GM23338 (cell line): ENCODE data around the gene CDK14. TPM values are rescaled to one million over a fixed set of nuclear protein-coding genes. Genes with fewer than 3 reads are reported as not detected.

Experiments
- ATAC-seq: fragments of 200-7000 bp; cut with Tn5 transposase; 3 replicates; pipeline ENCODE4 v1.9.1; 2020
- DNase-seq: peaks from one replicate; pipeline ENCODE4 v3.0.0-alpha.2; 2015; ENCODE audit warnings: low spot score
- H2AFZ ChIP-seq: fragments of 200-600 bp; sonication (generic); 2 replicates; pipeline ENCODE4 v1.8.0; 2016; ENCODE audit warnings: antibody characterized with exemption, mild to moderate bottlenecking, moderate library complexity
- H3F3A ChIP-seq: fragments of 200-600 bp; sonication (generic); replicated peaks from 2 replicates; pipeline ENCODE4 v1.8.0; 2017; ENCODE audit warnings: antibody characterized with exemption, mixed run types, low read depth
- H3K27ac ChIP-seq: fragments of 200-600 bp; sonication (generic); 2 replicates; pipeline ENCODE4 v1.6.1; 2016; ENCODE audit warnings: low read depth
- H3K27me3 ChIP-seq: fragments of 200-600 bp; sonication (generic); 2 replicates; pipeline ENCODE4 v1.8.0; 2016; ENCODE audit warnings: mild to moderate bottlenecking, mixed run types, moderate library complexity; ENCODE audit not compliant: insufficient read depth
- H3K36me3 ChIP-seq: fragments of 200-600 bp; sonication (generic); 2 replicates; pipeline ENCODE4 v1.8.0; 2016; ENCODE audit warnings: mild to moderate bottlenecking; ENCODE audit not compliant: insufficient read depth
- H3K4me1 ChIP-seq: fragments of 200-600 bp; sonication (generic); 2 replicates; pipeline ENCODE4 v1.8.0; 2016; ENCODE audit warnings: mild to moderate bottlenecking, moderate library complexity; ENCODE audit not compliant: insufficient read depth
- H3K4me2 ChIP-seq: fragments of 200-600 bp; sonication (generic); 2 replicates; pipeline ENCODE4 v1.7.1; 2017; ENCODE audit warnings: mixed run types
- H3K4me3 ChIP-seq: fragments of 200-600 bp; sonication (generic); 2 replicates; pipeline ENCODE4 v1.6.1; 2016; ENCODE audit warnings: mixed run types
- H3K79me2 ChIP-seq: fragments of 200-600 bp; sonication (generic); replicated peaks from 2 replicates; pipeline ENCODE4 v1.8.0; 2017; ENCODE audit warnings: mild to moderate bottlenecking; ENCODE audit not compliant: insufficient read depth
- H3K9me2 ChIP-seq: fragments of 200-600 bp; sonication (generic); 2 replicates; pipeline ENCODE4 v1.8.0; 2017; ENCODE audit not compliant: insufficient read depth
- H4K20me1 ChIP-seq: fragments of 200-600 bp; sonication (generic); replicated peaks from 2 replicates; pipeline ENCODE4 v1.8.0; 2017; ENCODE audit warnings: mild to moderate bottlenecking; ENCODE audit not compliant: insufficient read depth
- H3K27ac Mint-ChIP-seq: 2 replicates; pipeline ENCODE4 v1.8.0; 2020; ENCODE audit warnings: inconsistent platforms, mild to moderate bottlenecking, moderate library complexity, mixed read lengths
- H3K27me3 Mint-ChIP-seq: 3 replicates; pipeline ENCODE4 v1.8.0; 2022; ENCODE audit warnings: low read depth, mild to moderate bottlenecking, moderate library complexity, mixed read lengths, inconsistent platforms; ENCODE audit not compliant: insufficient read depth, poor library complexity
- H3K36me3 Mint-ChIP-seq: 3 replicates; pipeline ENCODE4 v1.8.0; 2021; ENCODE audit warnings: low read depth, mild to moderate bottlenecking, inconsistent platforms, moderate library complexity, mixed read lengths
- H3K4me1 Mint-ChIP-seq: 3 replicates; pipeline ENCODE4 v1.8.0; 2020; ENCODE audit warnings: mild to moderate bottlenecking, inconsistent platforms, mixed read lengths
- H3K4me3 Mint-ChIP-seq: 3 replicates; pipeline ENCODE4 v1.8.0; 2021; ENCODE audit warnings: moderate library complexity, mild to moderate bottlenecking, inconsistent platforms, mixed read lengths
- H3K9me3 Mint-ChIP-seq: 3 replicates; pipeline ENCODE4 v1.8.0; 2020; ENCODE audit warnings: moderate library complexity, mild to moderate bottlenecking, inconsistent platforms, mixed read lengths
- CREB1 ChIP-seq: fragments of 250-450 bp; sonication (Bioruptor Pico); IDR thresholded peaks from 2 replicates; pipeline ENCODE4 v1.5.0; 2020; ENCODE audit warnings: low read depth, mild to moderate bottlenecking, moderate library complexity
- CTCF ChIP-seq, 2 experiments: fragments of 200-600 bp in 1 of 2; sonication (generic) in 1 of 2; conservative IDR thresholded peaks; 2 replicates each; pipeline versions ENCODE4 v1.5.1 to v1.6.1; 2016 to 2017; ENCODE audit warnings: antibody characterized with exemption in 2 of 2, low read depth in 2 of 2, mild to moderate bottlenecking in 2 of 2, moderate library complexity in 1 of 2
- EZH2 ChIP-seq: fragments of 200-600 bp; sonication (generic); IDR thresholded peaks from one replicate; pipeline ENCODE4 v1.8.0; 2017; ENCODE audit warnings: antibody characterized with exemption, mild to moderate bottlenecking, low read depth; ENCODE audit not compliant: unreplicated experiment
- EZH2phosphoT487 ChIP-seq: fragments of 200-600 bp; sonication (generic); IDR thresholded peaks from one replicate; pipeline ENCODE4 v1.8.1; 2018; ENCODE audit warnings: antibody characterized with exemption; ENCODE audit not compliant: unreplicated experiment
- JUNB ChIP-seq: IDR thresholded peaks from one replicate; pipeline ENCODE4 v1.6.1; 2016; ENCODE audit warnings: antibody characterized with exemption; ENCODE audit not compliant: unreplicated experiment
- NANOG ChIP-seq: IDR thresholded peaks from 2 replicates; pipeline ENCODE4 v1.6.1; 2016; ENCODE audit warnings: antibody characterized with exemption, borderline replicate concordance
- POLR2AphosphoS5 ChIP-seq: IDR thresholded peaks from 2 replicates; pipeline ENCODE4 v1.6.1; 2016; ENCODE audit warnings: antibody characterized with exemption, low read depth
- STAT1 ChIP-seq: IDR thresholded peaks from one replicate; pipeline ENCODE4 v1.6.1; 2016; ENCODE audit warnings: antibody characterized with exemption; ENCODE audit not compliant: unreplicated experiment
- ZNF114 ChIP-seq: fragments of 250-450 bp; sonication (Bioruptor Pico); IDR thresholded peaks from 2 replicates; pipeline ENCODE4 v1.5.0; 2020; ENCODE audit warnings: mild to moderate bottlenecking, moderate library complexity
- ZNF331 ChIP-seq: fragments of 250-450 bp; sonication (Bioruptor Pico); IDR thresholded peaks from 2 replicates; pipeline ENCODE4 v1.5.0; 2020; ENCODE audit warnings: low read depth, mild to moderate bottlenecking, moderate library complexity
- polyA plus RNA-seq: library from polyadenylated mRNA; unstranded; fragments of >200 nt; fragmentation: Nextera tagmentation; extraction: Ambion mirVana; gene quantifications from 2 replicates; pipeline ENCODE4 v1.2.1, GENCODE V29; 2016
- total RNA-seq: library from RNA; depleted of rRNA; stranded (reverse); fragments of >200 nt; shearing (Covaris generic); gene quantifications from 2 replicates; pipeline ENCODE4 v1.2.3, GENCODE V29; 2014
- TF ChIP-seq, protein P1 (sequence below): IDR thresholded peaks from 2 replicates; pipeline ENCODE4 v1.6.1; 2016; ENCODE audit warnings: antibody characterized with exemption
- TF ChIP-seq, protein P2 (sequence below): fragments of 250-450 bp; sonication (Bioruptor Pico); IDR thresholded peaks from 2 replicates; pipeline ENCODE4 v1.5.0; 2020; ENCODE audit warnings: mild to moderate bottlenecking, moderate library complexity
- TF ChIP-seq, protein P3 (sequence below): IDR thresholded peaks from one replicate; pipeline ENCODE4 v1.6.1; 2018; ENCODE audit warnings: antibody characterized with exemption; ENCODE audit not compliant: unreplicated experiment

CDK14 gene
- total and polyA plus RNA-seq, 2 experiments from 2014 or later = 11.2 to 24.0 TPM

DNA sequence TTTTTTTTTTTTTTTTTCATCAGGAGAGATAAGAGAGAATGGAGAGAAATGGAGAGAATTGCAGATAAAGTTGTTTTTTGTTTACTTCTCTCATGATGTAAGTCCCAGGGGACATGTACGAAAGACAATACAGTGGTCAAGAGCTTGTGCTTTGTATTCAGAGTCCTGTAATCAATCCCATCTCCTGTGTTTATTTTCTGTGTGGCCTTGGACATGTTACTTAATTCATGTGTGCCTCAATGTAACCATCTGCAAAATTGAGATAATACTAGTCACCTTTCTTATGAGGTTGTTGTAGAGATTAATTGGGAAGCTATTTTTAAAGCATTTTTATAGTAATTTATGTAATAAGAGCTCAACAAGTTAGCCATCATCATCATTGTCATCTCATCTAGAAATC is 117.5 kb downstream of the CDK14 start:
- no peak for ATAC-seq
- Histone ChIP-seq H3F3A (no peaks in the 10 kb centered on the region), H3K27ac (no peak overlapping the region), H3K9me2 (no peaks in the 10 kb centered on the region), H3K4me1 (peaks cover 35% of the 10 kb centered on the region), H3K36me3 (no peaks in the 10 kb centered on the region; the same call in 1 of the 2 replicates), H2AFZ (no peak overlapping the region), H4K20me1 (no peaks in the 10 kb centered on the region), H3K27me3 (no peaks in the 10 kb centered on the region), H3K4me2 (no peak overlapping the region), H3K79me2 (peaks cover 40% of the 10 kb centered on the region), H3K4me3 (no peak overlapping the region)
- peaks cover 18% of the 10 kb centered on the region; the same call in 2 of the 3 replicates for H3K36me3 Mint-ChIP-seq
- no peak for DNase-seq
- H3K4me3 Mint-ChIP-seq = no peak overlapping the region
- H3K27me3 Mint-ChIP-seq = no peaks in the 10 kb centered on the region
- peaks cover 13% of the 10 kb centered on the region for H3K9me3 Mint-ChIP-seq
- TF ChIP-seq, protein P1, sequence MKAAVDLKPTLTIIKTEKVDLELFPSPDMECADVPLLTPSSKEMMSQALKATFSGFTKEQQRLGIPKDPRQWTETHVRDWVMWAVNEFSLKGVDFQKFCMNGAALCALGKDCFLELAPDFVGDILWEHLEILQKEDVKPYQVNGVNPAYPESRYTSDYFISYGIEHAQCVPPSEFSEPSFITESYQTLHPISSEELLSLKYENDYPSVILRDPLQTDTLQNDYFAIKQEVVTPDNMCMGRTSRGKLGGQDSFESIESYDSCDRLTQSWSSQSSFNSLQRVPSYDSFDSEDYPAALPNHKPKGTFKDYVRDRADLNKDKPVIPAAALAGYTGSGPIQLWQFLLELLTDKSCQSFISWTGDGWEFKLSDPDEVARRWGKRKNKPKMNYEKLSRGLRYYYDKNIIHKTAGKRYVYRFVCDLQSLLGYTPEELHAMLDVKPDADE = no peak
- TF ChIP-seq ZNF114 (CRISPR knock-in tag) = no peak
- TF ChIP-seq STAT1 = no peak
- TF ChIP-seq EZH2 = no peak
- TF ChIP-seq, protein P2, sequence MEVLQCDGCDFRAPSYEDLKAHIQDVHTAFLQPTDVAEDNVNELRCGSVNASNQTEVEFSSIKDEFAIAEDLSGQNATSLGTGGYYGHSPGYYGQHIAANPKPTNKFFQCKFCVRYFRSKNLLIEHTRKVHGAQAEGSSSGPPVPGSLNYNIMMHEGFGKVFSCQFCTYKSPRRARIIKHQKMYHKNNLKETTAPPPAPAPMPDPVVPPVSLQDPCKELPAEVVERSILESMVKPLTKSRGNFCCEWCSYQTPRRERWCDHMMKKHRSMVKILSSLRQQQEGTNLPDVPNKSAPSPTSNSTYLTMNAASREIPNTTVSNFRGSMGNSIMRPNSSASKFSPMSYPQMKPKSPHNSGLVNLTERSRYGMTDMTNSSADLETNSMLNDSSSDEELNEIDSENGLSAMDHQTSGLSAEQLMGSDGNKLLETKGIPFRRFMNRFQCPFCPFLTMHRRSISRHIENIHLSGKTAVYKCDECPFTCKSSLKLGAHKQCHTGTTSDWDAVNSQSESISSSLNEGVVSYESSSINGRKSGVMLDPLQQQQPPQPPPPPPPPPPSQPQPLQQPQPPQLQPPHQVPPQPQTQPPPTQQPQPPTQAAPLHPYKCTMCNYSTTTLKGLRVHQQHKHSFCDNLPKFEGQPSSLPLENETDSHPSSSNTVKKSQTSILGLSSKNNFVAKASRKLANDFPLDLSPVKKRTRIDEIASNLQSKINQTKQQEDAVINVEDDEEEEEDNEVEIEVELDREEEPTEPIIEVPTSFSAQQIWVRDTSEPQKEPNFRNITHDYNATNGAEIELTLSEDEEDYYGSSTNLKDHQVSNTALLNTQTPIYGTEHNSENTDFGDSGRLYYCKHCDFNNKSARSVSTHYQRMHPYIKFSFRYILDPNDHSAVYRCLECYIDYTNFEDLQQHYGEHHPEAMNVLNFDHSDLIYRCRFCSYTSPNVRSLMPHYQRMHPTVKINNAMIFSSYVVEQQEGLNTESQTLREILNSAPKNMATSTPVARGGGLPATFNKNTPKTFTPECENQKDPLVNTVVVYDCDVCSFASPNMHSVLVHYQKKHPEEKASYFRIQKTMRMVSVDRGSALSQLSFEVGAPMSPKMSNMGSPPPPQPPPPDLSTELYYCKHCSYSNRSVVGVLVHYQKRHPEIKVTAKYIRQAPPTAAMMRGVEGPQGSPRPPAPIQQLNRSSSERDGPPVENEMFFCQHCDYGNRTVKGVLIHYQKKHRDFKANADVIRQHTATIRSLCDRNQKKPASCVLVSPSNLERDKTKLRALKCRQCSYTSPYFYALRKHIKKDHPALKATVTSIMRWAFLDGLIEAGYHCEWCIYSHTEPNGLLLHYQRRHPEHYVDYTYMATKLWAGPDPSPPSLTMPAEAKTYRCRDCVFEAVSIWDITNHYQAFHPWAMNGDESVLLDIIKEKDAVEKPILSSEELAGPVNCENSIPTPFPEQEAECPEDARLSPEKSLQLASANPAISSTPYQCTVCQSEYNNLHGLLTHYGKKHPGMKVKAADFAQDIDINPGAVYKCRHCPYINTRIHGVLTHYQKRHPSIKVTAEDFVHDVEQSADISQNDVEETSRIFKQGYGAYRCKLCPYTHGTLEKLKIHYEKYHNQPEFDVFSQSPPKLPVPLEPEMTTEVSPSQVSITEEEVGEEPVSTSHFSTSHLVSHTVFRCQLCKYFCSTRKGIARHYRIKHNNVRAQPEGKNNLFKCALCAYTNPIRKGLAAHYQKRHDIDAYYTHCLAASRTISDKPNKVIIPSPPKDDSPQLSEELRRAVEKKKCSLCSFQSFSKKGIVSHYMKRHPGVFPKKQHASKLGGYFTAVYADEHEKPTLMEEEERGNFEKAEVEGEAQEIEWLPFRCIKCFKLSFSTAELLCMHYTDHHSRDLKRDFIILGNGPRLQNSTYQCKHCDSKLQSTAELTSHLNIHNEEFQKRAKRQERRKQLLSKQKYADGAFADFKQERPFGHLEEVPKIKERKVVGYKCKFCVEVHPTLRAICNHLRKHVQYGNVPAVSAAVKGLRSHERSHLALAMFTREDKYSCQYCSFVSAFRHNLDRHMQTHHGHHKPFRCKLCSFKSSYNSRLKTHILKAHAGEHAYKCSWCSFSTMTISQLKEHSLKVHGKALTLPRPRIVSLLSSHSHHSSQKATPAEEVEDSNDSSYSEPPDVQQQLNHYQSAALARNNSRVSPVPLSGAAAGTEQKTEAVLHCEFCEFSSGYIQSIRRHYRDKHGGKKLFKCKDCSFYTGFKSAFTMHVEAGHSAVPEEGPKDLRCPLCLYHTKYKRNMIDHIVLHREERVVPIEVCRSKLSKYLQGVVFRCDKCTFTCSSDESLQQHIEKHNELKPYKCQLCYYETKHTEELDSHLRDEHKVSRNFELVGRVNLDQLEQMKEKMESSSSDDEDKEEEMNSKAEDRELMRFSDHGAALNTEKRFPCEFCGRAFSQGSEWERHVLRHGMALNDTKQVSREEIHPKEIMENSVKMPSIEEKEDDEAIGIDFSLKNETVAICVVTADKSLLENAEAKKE (CRISPR knock-in tag) = no peak
- no peak for TF ChIP-seq NANOG
- TF ChIP-seq JUNB = no peak
- TF ChIP-seq ZNF331 = no peak
- TF ChIP-seq, protein P3, sequence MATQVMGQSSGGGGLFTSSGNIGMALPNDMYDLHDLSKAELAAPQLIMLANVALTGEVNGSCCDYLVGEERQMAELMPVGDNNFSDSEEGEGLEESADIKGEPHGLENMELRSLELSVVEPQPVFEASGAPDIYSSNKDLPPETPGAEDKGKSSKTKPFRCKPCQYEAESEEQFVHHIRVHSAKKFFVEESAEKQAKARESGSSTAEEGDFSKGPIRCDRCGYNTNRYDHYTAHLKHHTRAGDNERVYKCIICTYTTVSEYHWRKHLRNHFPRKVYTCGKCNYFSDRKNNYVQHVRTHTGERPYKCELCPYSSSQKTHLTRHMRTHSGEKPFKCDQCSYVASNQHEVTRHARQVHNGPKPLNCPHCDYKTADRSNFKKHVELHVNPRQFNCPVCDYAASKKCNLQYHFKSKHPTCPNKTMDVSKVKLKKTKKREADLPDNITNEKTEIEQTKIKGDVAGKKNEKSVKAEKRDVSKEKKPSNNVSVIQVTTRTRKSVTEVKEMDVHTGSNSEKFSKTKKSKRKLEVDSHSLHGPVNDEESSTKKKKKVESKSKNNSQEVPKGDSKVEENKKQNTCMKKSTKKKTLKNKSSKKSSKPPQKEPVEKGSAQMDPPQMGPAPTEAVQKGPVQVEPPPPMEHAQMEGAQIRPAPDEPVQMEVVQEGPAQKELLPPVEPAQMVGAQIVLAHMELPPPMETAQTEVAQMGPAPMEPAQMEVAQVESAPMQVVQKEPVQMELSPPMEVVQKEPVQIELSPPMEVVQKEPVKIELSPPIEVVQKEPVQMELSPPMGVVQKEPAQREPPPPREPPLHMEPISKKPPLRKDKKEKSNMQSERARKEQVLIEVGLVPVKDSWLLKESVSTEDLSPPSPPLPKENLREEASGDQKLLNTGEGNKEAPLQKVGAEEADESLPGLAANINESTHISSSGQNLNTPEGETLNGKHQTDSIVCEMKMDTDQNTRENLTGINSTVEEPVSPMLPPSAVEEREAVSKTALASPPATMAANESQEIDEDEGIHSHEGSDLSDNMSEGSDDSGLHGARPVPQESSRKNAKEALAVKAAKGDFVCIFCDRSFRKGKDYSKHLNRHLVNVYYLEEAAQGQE = no peak
- no peak for TF ChIP-seq POLR2AphosphoS5
- no peak for TF ChIP-seq EZH2phosphoT487
- no peak for TF ChIP-seq CTCF (conservative IDR thresholded peaks at IDR 0.05; ENCODE audit: low read depth in 2 of 2)
- TF ChIP-seq CREB1 (CRISPR knock-in tag) = no peak
- H3K27ac Mint-ChIP-seq = no peak overlapping the region
- H3K4me1 Mint-ChIP-seq = peaks cover 53% of the 10 kb centered on the region
